Brain microvascular endothelial cell (primary cell): ENCODE data around the gene OTUD4.
"Not testable (repeated sequence)": the region's sequence is repeated elsewhere in the genome, so short reads cannot be mapped to it uniquely, and the experiment has no call there.

Experiments
- DNase-seq: peaks from one replicate; pipeline ENCODE4 v3.0.0-alpha.2; 2020
- H3K27ac ChIP-seq: fragments of 250-450 bp; sonication (Bioruptor Pico); 2 replicates; pipeline ENCODE4 v1.5.1; 2020; ENCODE audit warnings: mild to moderate bottlenecking, moderate library complexity
- H3K27me3 ChIP-seq: fragments of 250-450 bp; sonication (Bioruptor Pico); replicated peaks from 2 replicates; pipeline ENCODE4 v1.5.1; 2020; ENCODE audit warnings: mild to moderate bottlenecking
- H3K36me3 ChIP-seq: fragments of 250-450 bp; sonication (Bioruptor Pico); replicated peaks from 2 replicates; pipeline ENCODE4 v1.5.1; 2020; ENCODE audit warnings: mild to moderate bottlenecking
- H3K4me3 ChIP-seq: 2 replicates; pipeline ENCODE4 v1.5.1; 2011; ENCODE audit warnings: low read depth, mild to moderate bottlenecking, control low read depth, low read length, moderate library complexity
- in situ Hi-C: cut with HindIII; loops from 2 replicates; pipeline ENCODE4 v1.10.0; 2017; ENCODE audit warnings: low sequenced_read_pairs, low pct_ligation_motif_present
- TF ChIP-seq, protein P1 (sequence below): IDR thresholded peaks from 2 replicates; pipeline ENCODE4 v1.5.1; 2011; ENCODE audit warnings: low read depth, mild to moderate bottlenecking, moderate library complexity, low read length, control low read depth, inconsistent platforms; ENCODE audit errors: missing control alignments

The OTUD4 gene, protein sequence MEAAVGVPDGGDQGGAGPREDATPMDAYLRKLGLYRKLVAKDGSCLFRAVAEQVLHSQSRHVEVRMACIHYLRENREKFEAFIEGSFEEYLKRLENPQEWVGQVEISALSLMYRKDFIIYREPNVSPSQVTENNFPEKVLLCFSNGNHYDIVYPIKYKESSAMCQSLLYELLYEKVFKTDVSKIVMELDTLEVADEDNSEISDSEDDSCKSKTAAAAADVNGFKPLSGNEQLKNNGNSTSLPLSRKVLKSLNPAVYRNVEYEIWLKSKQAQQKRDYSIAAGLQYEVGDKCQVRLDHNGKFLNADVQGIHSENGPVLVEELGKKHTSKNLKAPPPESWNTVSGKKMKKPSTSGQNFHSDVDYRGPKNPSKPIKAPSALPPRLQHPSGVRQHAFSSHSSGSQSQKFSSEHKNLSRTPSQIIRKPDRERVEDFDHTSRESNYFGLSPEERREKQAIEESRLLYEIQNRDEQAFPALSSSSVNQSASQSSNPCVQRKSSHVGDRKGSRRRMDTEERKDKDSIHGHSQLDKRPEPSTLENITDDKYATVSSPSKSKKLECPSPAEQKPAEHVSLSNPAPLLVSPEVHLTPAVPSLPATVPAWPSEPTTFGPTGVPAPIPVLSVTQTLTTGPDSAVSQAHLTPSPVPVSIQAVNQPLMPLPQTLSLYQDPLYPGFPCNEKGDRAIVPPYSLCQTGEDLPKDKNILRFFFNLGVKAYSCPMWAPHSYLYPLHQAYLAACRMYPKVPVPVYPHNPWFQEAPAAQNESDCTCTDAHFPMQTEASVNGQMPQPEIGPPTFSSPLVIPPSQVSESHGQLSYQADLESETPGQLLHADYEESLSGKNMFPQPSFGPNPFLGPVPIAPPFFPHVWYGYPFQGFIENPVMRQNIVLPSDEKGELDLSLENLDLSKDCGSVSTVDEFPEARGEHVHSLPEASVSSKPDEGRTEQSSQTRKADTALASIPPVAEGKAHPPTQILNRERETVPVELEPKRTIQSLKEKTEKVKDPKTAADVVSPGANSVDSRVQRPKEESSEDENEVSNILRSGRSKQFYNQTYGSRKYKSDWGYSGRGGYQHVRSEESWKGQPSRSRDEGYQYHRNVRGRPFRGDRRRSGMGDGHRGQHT

GRCh38 chr4:145180298-145181090 is at the start of gene OTUD4:
Gene OTUD4, minus strand, starts transcription at chr4:145180589. Its CDS starts 616 bp downstream, at chr4:145179973.
- in situ Hi-C loops: no loop called here
- Histone ChIP-seq H3K36me3 (no peaks in the 10 kb centered on the region), H3K4me3 (peak within 1 kb of the TSS; percentile 69), H3K27me3 (no peaks in the 10 kb centered on the region), H3K27ac (peak within 1 kb of the TSS; percentile 89)
- DNase-seq: peak; percentile 93
- TF ChIP-seq, protein P1, sequence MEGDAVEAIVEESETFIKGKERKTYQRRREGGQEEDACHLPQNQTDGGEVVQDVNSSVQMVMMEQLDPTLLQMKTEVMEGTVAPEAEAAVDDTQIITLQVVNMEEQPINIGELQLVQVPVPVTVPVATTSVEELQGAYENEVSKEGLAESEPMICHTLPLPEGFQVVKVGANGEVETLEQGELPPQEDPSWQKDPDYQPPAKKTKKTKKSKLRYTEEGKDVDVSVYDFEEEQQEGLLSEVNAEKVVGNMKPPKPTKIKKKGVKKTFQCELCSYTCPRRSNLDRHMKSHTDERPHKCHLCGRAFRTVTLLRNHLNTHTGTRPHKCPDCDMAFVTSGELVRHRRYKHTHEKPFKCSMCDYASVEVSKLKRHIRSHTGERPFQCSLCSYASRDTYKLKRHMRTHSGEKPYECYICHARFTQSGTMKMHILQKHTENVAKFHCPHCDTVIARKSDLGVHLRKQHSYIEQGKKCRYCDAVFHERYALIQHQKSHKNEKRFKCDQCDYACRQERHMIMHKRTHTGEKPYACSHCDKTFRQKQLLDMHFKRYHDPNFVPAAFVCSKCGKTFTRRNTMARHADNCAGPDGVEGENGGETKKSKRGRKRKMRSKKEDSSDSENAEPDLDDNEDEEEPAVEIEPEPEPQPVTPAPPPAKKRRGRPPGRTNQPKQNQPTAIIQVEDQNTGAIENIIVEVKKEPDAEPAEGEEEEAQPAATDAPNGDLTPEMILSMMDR: peak; percentile 27

DNA sequence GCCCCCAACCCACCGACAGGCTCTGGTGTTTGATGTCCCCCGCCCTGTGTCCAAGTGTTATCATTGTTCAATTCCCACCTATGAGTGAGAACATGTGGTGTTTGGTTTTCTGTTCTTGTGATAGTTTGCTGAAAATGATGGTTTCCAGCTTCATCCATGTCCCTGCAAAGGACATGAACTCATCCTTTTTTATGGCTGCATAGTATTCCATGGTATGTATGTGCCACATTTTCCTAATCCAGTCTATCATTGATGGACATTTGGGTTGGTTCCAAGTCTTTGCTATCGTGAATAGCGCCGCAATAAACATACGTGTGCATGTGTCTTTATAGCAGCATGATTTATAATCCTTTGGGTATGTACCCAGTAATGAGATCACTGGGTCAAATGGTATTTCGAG is 42.8 kb upstream of the OTUD4 start:
- in situ Hi-C loops: not testable (repeated sequence)

DNA sequence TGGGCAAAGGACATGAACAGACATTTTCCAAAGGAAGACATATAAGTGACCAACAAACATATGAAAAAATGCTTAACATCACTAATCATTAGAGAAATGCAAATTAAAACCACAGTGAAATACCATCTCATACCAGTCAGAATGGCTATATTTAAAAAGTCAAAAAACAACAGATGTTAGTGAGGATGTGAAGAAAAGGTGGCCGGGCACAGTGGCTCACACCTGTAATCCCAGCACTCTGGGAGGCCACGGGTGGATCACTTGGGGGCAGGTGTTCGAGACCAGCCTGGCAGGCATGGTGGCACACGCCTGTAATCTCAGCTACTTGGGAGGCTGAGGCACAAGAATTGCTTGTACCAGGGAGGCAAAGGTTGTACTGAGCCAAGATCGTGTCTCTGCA is 41.1 kb upstream of the OTUD4 start:
- H3K4me3 ChIP-seq, H3K27me3 ChIP-seq, in situ Hi-C loops: not testable (repeated sequence)

More for the DNA sequence above, 42.8 kb upstream of the OTUD4 start:
- H3K27ac ChIP-seq, H3K27me3 ChIP-seq, H3K36me3 ChIP-seq, DNase-seq, H3K4me3 ChIP-seq: not testable (repeated sequence)

GRCh38 chr4:145219090-145219489 is 38.7 kb upstream of the OTUD4 start:
- in situ Hi-C loops: no loop called here
- TF ChIP-seq, protein P1: no peak
- no peaks in the 10 kb centered on the region for H3K27me3 ChIP-seq
- no peak overlapping the region for H3K4me3 ChIP-seq
- H3K36me3 ChIP-seq: no peaks in the 10 kb centered on the region
- DNase-seq: no peak
- H3K27ac ChIP-seq: no peak overlapping the region

More for the DNA sequence above, 41.1 kb upstream of the OTUD4 start:
- DNase-seq, H3K36me3 ChIP-seq, H3K27ac ChIP-seq: not testable (repeated sequence)

DNA sequence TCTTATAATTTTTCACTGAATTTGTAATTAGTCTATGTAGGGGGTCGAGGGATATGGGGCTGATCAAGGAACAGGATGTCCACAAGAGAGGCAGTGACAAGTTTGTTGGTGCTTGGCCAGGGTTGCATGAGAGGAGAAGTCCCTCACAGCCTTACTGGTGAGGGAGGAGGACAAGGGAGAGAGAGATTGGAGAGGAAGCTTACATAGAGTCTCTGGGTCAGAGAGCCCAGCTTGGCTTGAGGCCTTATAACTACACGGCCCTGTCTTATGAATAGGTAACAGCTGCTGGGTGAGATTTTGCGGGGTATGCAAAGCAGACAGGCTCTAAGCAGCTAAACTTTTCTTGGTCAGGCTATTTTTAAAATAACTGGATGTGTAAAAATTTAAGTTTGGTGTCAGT is 37.9 kb upstream of the OTUD4 start:
- Histone ChIP-seq H3K27ac (no peak overlapping the region), H3K36me3 (no peaks in the 10 kb centered on the region), H3K27me3 (no peaks in the 10 kb centered on the region), H3K4me3 (no peak overlapping the region)
- TF ChIP-seq, protein P1: no peak
- in situ Hi-C loops: no loop called here
- no peak for DNase-seq

DNA sequence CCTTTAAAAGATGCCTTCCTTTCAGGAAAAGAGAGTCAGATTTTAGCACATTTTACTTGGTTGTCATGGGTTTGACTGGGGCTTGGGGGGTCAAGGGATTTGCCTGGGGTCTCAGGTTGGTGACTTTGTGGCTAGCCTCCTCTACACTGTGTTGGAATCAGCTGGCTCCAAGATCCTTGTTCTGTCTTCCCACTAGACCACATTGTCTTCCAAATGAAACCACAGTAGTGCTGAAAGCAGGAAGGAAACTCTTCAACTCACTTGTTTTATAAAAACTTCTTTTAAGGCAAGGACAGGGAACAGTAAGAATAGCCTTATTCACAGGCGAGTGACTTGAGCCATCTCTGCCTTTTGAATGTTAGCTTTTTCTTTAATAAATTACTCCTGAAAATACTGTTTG is 37.0 kb upstream of the OTUD4 start:
- in situ Hi-C loops: no loop called here
- no peaks in the 10 kb centered on the region for H3K27me3 ChIP-seq

More for the DNA sequence above, 37.0 kb upstream of the OTUD4 start:
- no peak for DNase-seq
- Histone ChIP-seq H3K4me3 (no peak overlapping the region), H3K27ac (no peak overlapping the region), H3K36me3 (no peaks in the 10 kb centered on the region)
- TF ChIP-seq, protein P1: no peak
